Measurements from ENCODE around the gene ANXA4.

Gene ANXA4

GRCh38 chr2:69741575-69742321, at the start of gene ANXA4:
Gene ANXA4, plus strand, starts transcription at chr2:69742134. Its CDS starts 39,432 bp downstream, at chr2:69781566.
- peak; percentile 55 for DNase-seq

- DNase-seq, result no peak
These were observed 49.5 kb upstream of the ANXA4 start for GRCh38 chr2:69692424-69692823.

- no peak for DNase-seq
These were observed 48.7 kb upstream of the ANXA4 start for GRCh38 chr2:69693059-69693774.

GRCh38 chr2:69693775-69694450, 48.0 kb upstream of the ANXA4 start:
- no peak for DNase-seq

- DNase-seq, result no peak
These were observed 46.8 kb upstream of the ANXA4 start for GRCh38 chr2:69694894-69695849.

- no peak for DNase-seq
These were observed 46.1 kb upstream of the ANXA4 start for GRCh38 chr2:69695850-69696216.

- DNase-seq, result no peak
These were observed 41.6 kb upstream of the ANXA4 start for GRCh38 chr2:69700381-69700780.

GRCh38 chr2:69701100-69701945, 40.6 kb upstream of the ANXA4 start:
- no peak for DNase-seq

- no peak for DNase-seq
These were observed 38.7 kb upstream of the ANXA4 start for GRCh38 chr2:69703189-69703588.

GRCh38 chr2:69704446-69704845, 37.5 kb upstream of the ANXA4 start:
- DNase-seq, result no peak

GRCh38 chr2:69709290-69709689, 32.6 kb upstream of the ANXA4 start:
- no peak for DNase-seq

GRCh38 chr2:69711971-69712370, 30.0 kb upstream of the ANXA4 start:
- no peak for DNase-seq

GRCh38 chr2:69714024-69714423, 27.9 kb upstream of the ANXA4 start:
- DNase-seq, result no peak

GRCh38 chr2:69714539-69715220, 27.3 kb upstream of the ANXA4 start:
- DNase-seq, result peak; percentile 89

- no peak for DNase-seq
These were observed 26.0 kb upstream of the ANXA4 start for GRCh38 chr2:69715964-69716363.

GRCh38 chr2:69716555-69717120, 25.3 kb upstream of the ANXA4 start:
- no peak for DNase-seq

- no peak for DNase-seq
These were observed 24.7 kb upstream of the ANXA4 start for GRCh38 chr2:69717186-69717585.

GRCh38 chr2:69717861-69718273, 24.1 kb upstream of the ANXA4 start:
- DNase-seq, result no peak

GRCh38 chr2:69718338-69718965, 23.5 kb upstream of the ANXA4 start:
- DNase-seq, result no peak

- DNase-seq, result no peak
These were observed 21.5 kb upstream of the ANXA4 start for GRCh38 chr2:69720404-69720803.
